ENCODE results near the gene CNTN4.
"Not testable (repeated sequence)": the region's sequence is repeated elsewhere in the genome, so short reads cannot be mapped to it uniquely, and the experiment has no call there.

CNTN4 gene

DNA sequence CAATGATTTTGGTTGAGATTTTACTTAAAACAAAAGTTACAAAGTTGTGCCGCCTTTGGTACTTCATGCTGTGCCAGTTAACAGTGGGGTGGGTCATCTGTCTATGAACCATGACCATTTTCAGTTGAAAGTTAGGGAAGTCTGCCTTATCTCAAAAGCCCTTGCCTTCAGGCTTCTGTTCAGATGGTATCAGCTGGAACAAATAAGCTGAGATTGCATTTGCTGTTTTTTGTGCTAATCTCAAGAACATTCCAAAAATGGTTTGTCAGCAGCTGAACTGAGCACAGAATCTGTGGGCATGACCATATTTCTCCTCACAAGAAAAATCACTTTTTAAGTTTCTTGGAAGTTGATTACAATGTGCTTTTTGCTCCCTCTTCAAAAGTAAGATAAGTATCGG, 869.2 kb downstream of the CNTN4 start:
- DNase-seq (ENCODE audit: low read depth, low spot score) = no peak

DNA sequence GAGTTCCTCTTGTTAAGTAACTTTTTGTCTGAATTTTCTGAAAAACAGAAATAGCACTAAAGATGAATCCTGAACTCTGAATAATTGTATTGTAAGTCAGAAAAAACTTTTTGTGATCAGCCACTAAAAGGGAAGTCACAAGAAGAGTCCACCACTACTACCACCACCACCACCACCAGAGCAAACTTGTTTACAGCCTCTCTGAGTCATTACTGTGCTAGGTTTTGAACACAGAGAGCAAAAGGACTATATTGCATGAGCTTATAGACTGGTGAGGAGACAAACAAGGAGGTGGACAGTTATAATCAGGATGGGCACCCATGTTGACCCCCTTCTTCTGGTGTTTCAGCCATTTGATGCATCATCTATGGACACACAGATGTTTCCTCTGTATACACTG, 869.8 kb downstream of the CNTN4 start:
- no peak for DNase-seq (ENCODE audit: low read depth, low spot score)

DNA sequence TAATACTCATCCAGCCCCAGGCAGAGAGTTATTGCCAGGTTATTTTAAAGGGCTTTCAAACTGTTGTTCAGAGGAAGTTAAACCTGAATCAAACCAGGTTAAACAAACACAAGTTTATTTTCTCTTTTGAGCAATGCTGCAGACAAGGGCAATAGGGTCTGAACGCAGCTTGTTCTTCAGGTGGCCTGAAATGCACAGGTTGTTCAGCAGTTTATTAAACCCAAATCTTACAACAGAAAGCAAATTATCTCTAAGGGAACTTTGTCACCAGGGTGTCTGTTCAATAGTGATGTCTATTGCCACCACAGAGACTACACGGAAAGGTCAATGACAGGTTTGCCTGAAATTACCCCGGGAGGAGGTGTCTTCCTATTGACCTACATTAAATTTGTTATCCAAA, 877.5 kb downstream of the CNTN4 start:
- no peak for DNase-seq (ENCODE audit: low read depth, low spot score)

DNA sequence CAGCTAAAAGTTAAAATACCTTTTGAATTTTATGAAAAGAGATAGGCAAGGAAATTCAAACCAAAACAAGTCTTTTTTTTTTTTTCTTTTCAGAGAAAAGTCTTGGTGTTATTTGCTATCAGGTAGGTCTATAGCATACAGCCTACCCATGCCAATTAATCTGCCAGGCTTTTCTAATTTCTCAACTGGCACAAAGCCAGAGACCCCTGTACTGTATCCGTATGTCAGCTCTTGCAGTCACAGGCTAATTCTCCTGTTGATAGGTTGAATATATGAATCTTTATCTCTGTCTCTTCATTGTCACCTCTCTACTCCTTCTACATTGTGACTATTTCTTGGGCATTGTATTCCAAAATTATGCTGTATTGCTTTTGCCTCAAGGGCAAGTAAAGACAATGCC, 878.1 kb downstream of the CNTN4 start:
- no peak for DNase-seq (ENCODE audit: low read depth, low spot score)

DNA sequence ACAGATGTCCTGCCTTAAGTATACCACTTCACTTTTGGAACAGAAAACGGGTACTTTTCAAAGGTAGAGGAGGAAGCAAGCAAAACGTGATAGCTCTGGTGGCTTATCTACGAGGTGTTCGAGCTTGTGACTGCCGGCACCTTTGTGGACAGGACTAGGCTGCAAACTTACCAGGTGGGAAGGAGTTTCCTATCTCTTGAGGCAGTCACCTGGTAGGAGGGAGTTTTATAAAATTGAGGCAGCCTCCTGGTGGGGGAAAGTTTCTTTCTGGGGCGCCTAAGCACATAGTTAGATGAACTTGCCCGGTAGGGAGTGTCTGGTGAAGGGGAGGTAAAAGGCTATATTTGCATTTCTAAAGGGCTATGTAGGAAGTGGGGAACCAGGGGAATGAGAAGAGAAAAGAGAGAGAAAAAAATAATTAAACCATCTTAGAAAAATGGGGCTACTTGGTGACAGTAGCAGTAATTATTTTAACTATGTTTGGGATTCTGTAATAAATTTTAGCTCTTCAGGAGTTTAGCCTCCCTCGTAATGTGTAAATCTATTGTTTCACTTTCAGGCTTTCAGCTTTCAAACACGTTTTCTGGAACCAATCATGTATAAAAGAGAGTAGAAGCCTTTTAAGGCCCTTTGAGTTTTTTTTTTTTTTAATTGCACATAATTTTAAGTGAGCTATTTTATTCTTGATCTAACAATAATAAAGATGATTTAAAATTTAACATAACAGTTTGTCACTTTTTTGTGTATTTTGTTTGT, 880.5 kb downstream of the CNTN4 start:
- no peak for DNase-seq (ENCODE audit: low read depth, low spot score)

DNA sequence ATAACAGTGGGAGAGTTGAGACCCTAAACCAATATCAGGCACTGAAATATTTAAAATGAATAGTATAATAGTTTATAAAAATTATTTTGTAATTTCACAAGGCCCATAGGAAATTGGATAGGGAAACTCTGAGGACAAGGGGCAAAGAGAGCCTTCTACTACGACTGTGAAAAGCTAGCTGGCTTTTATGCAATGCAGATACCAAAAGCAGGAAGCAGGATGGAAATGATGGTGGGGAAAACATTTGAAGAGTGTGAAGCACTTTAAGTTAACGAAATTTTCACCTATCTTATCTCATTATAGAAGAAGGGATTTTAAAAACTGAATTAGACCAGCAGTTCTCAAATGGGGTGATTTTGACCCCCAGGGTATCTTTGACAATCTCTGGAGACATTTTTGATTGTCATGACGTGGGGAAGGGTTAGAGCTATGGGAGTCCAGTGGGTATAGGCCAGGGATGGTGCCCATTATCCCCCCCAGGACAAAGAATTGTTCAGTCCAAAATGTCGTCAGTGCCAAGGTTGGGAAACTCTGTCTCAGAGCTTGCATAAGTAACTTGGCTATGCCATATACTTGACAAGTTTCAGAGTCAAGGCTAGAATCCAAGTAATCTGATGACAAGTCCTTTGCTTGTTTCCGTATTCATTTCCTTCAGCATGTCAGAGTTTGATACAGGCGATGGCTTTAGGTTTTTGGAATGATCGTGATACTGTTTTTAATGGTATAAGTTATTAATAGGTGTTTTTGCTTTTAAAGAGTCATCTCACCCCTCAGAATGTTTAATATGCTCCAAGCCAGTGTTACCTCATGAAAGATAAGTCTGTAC, 885.6 kb downstream of the CNTN4 start:
- DNase-seq (ENCODE audit: low read depth, low spot score) = no peak

DNA sequence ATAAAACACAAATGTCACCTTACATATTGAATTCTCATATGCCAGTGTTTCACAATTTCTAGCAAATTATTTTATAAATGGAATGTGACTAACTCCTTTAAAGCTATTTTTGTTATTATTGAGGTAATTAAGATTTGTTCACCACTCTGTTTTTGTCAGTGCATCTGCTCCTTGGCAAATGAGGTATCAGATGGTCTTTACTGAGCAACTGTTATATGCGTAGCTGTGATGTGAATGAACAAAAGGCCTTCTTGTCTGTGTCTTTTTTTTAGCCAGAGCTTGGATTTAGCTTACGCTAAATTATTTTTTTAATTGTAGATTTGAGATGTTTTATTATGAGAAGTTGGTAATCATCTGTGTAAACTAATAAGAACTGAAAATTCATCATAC, 886.2 kb downstream of the CNTN4 start:
- DNase-seq (ENCODE audit: low read depth, low spot score) = no peak

DNA sequence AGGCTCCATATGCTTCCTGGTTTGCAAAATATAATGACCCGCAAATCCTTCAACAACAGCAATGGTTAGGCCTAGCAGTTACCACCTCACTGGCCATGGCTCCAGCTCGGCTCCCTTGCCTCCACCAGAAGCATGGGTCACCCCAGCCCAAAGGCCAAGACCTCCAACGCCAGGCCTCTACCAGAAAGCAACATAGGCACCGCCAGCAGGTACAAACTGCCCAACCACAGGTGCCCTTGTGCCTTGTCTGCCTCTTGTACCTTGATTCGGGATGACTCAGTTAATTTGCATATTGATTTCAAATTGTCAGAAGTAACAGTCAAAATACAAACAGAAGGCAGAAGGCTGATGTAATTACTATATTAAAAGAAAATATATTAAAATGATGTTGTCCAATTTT, 886.8 kb downstream of the CNTN4 start:
- DNase-seq (ENCODE audit: low read depth, low spot score) = no peak

DNA sequence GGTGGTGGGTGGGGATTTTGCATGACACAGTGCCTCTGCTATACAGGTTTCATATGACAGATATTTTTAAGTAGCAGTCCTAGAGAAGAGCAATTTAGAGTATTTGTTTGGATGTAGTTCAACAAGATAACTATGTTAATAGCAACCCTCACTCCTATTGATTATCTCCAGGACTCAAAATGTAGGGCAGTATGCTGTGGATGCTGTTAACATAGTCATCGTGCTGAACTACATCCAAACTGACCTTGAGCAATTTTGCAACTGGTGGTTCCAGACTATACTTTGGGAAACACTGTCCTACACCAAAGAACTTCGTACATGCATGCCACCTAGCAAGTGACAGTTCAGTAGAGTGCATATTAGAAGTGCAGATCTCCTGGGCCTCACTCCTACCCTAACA, 893.9 kb downstream of the CNTN4 start:
- no peak for DNase-seq (ENCODE audit: low read depth, low spot score)

DNA sequence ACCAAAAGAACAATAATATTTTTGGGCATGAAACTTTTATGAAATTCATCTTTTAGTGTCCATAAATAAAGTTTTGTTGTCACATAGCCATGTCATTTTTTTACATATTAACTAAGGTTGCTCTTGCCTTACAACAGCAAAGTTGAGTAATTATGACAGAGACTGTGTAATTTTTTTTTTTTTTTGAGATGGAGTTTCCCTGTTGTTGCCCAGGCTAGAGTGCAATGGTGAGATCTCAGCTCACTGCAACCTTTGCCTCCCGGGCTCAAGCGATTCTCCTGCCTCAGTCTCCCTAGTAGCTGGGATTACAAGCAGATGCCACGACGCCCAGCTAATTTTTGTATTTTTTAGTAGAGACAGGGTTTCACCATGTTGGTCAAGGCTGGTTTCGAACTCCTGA, 894.5 kb downstream of the CNTN4 start:
- not testable (repeated sequence) for DNase-seq (ENCODE audit: low read depth, low spot score)

DNA sequence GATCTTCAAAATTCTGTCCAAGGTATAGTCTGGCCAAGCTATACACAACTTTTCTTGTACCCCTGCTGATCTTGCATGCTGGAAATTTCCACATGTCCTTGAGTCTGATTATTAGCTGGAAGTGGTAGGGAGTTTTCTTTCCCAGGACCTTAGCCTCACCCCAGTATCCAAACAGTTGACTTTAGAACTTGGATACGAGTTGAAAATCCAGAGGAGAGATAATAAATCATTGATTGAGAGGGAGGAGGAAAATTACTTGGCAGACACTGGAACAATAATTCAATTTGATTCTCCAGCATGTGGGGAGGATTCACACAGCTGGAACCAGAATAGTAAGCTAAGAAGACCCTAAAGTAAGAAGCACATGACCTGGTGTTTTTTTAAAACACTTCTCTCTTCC, 895.1 kb downstream of the CNTN4 start:
- no peak for DNase-seq (ENCODE audit: low read depth, low spot score)

DNA sequence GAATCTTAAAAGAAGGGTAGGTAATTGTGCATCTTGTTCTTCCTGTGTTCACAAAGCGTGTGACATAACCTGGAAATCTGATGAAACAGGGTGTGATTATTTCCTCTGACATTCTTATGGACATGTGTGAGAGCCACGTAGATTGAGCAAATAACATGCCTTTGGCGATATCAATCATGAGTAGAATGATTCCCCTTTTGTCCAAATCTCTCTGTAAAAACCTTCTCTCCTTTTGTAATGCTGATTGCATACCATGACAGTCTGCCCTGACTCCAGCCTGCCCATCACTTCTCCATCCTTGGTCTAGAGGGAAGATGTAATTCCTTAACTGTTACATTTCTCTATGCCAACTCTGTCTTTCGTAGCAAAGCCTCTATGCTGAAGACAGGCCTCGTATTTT, 896.5 kb downstream of the CNTN4 start:
- no peak for DNase-seq (ENCODE audit: low read depth, low spot score)

DNA sequence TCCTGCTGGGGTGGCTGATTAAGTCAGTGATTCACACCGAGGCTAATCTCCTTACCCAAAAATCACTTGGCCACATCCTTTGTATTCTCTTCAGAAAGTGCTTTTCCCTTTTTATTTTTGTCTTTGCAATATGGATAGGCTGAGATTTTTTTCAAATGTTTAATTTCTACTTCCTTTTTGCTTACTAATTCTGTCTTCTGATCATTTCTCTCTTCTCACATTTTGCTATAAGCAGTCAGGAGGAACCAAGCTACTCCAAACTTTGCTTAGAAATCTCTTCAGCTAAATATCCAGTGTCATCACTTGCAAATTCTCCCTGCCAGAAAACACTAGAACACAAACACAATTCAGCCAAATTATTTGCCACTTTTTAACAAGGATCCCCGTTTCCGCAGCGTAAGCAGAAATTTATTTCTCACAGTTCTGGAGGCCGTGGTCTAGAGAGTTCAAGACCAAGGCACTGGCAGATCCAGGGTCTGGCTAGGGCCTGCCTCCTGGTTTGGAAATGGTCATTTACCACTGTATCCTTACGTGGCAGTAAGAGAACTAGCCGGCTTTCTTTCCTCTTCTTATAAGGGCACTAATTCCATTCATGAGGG, 906.6 kb downstream of the CNTN4 start:
- no peak for DNase-seq (ENCODE audit: low read depth, low spot score)

DNA sequence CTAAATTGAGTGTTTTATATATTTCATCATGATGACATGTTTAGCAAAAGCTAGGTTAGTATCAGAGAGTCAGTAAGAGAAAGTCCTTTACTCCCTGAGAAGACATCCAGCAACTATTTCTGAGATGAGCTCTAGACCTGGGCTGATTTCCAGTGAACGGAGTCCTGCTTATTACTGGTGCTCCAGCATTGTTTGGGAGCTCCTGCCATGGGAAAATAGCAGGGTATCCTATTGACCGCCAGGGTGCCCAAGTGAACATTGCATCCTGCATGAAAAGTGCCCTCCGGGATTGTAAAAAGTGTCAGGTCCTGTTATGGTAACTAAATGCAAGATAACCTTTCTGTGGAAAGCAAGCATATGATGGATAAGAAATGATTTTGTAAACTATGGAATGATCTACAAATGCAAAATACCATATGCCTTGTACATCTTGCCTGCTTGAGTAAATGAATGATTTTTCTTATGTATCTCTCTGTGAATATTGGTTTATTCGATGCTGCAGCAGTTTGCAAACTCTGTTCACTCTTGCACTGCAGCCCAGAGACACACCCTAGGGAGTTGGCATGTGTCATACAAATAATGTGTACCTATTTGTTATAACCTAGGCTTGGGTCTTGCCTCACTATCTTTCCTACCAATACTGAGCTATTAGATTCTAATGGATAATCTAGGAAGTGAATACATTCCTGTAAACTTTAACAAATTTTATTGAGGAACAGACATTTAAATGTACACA, 914.8 kb downstream of the CNTN4 start:
- DNase-seq (ENCODE audit: low read depth, low spot score) = no peak

DNA sequence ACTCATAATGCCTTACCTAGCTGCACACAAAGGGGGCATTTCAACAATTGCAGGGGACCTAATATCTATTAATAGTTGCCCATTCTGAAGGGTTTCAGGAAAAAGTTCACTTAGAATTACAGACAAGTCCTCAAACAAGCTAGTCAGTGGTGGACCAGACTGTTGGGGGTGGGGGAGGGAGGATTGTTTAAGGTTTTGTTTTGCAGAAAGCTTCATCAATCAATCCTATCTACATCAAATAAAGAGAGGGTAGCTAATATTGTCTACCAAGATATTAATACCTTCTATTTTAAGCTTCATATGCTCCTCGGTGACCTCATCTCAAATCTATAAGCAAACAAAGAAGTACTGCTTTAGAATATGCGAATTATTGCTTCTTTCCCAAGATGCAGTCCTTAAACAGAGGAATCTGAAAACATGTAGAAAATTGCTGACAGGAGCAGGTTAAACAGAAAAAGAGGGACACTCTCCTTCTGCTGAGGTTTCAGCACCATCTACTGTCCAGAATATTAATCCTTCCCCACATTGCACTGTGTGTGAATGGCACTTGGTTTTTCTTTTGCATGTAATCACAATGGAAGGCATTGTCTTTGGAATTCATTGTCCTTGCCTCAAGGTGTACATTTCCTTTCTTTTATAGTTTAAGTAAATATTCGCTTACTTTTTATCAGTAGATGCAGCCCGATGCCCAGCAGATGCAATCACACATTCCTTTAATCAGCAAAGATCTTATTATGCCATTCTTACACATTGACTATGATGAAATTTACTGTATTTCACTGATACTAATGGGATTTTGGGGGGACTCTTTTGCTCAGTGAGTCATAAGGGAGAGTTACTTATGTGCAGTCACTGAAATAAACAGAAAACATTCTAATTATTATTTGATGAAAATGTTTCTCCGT, 916.8 kb downstream of the CNTN4 start:
- DNase-seq (ENCODE audit: low read depth, low spot score) = no peak

DNA sequence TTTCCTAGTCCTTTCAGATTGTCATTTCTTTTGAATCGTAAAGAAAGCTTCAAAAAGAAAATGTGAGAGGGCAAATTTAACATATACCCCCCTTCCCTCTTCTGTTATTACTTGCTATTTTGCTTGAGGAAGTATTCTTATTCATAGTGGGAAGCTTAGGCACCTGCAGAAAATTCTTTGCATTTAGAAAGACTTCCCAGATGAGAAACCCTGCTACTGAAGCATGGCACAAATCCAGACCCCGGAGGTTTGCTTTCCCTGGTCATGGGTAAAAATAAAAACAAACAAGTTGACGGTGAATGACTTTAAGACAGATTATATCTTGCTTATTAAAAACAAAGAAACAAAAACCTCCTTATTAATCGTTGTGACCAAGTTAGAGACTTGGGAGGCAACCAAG, 917.6 kb downstream of the CNTN4 start:
- no peak for DNase-seq (ENCODE audit: low read depth, low spot score)

DNA sequence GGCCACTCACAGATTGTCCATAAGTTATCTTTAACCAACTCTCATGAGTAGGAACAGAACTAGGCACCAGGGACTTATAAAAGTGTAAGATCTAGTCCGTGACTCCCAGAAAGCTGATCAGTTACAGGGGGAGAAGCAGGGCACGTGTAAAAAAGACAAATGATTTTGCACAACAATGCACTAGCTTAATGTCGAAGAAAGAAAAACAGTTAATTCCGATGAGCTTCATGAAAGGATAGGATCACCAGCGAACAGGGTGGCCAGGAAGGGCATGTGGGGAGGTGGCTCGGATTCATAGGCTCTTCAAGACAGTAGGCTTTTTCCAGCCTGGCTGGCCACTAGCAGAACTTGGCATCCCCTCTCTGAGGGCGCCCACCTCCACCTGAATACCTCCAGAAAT, 921.5 kb downstream of the CNTN4 start:
- no peak for DNase-seq (ENCODE audit: low read depth, low spot score)

DNA sequence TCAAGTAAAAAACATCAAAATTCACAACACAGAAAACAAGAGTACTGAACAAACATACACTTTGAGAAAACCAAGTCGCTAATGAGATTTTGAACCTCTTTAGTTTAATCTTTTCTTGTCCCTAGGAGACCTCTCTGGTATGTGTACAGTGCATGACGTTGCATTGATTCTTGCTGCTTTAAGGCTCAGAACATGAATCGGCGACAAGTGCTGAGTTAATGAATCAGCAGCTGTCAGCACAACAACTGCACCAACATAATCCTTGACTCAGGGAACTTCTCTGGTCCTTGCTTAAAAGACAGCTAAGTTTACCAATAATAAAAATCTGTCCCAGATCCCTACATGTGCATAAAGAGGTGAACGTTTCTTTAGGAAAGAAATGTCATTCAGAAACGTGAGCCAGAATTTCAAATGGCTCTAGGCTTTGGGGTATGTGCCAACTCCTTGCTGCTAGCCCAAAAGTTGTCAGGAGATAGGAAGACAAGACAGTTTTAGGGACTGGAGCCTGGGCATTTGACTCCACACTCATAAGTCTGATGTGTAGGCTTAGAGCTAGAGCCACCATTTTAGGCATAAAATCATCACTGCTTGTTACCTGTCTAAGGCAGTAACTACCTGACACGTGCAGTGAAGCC, 924.6 kb downstream of the CNTN4 start:
- DNase-seq (ENCODE audit: low read depth, low spot score) = no peak

DNA sequence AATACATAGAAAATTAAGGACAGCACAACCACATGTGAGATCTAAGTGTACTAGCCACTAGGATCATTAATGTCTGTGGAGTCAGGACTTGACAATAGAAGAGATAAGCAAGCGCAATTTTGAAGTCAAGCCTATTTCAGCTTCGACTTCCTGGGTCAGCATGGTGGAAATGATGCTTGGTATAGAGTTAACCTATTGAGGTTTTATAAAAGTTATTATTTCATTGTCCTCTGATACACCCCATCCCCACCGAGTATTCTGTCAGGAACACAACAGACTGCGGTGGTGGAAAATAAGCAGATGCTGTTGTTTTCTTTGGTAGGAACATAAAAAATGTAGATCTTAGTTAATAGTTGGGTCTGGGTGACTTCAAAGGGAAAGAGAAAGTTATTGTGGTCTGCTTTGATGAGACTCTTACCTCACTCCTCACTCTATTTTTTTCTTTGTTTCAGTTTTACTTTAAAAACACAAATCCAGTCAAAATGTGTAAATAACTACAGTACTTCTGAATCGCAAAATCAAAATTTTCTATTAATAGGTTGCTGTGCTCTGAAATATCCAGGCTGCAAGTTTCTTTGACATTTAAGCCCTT, 929.4 kb downstream of the CNTN4 start:
- DNase-seq (ENCODE audit: low read depth, low spot score) = no peak

DNA sequence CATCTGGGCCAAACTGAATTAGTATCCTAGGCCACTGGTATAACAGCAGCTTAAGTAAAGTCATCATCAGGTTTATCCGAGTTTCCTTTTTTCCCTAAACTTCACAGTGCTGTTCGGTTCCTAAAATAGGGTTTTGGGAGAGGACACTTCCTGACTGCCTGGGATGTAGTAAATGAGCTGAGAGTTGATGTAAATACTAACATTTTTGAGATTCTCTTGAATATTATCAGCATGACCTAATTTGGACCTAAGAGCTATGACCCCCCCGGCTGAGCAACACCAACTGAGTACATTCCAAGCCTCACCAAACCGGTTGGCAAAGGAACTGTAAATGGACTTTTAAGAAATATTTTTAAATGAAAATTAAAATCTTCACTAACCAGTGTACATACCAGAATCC, 932.7 kb downstream of the CNTN4 start:
- DNase-seq (ENCODE audit: low read depth, low spot score) = no peak
